HepG2 (cell line): ENCODE results near the gene CCDC192. TPM values are rescaled to one million over a fixed set of nuclear protein-coding genes. Genes with fewer than 3 reads are reported as not detected.

ENCODE experiments used
- ATAC-seq: fragments of 200-7000 bp; cut with Tn5 transposase; 3 replicates; pipeline ENCODE4 v1.9.1; 2020; ENCODE audit warnings: mild to moderate bottlenecking, moderate library complexity
- BruUV-seq: library from RNA; stranded (reverse); fragments of 400-500 nt; replicated peaks from 2 replicates; lab custom pipeline; 2021; lab: Mats Ljungman, UMichigan
- CTCF ChIA-PET: fragments of 300-600 bp; formaldehyde crosslinking; extraction: SDS; loops from one replicate; lab custom pipeline; 2021; ENCODE audit warnings: low total read pairs, inconsistent platforms, low intra/inter-chr PET ratio; lab: Yijun Ruan, JAX
- POLR2A ChIA-PET: fragments of 350-600 bp; sonication (Branson Sonifier 250); formaldehyde crosslinking; loops from one replicate; lab custom pipeline; 2020; ENCODE audit warnings: antibody characterized with exemption, inconsistent platforms; lab: Yijun Ruan, JAX
- DNase-seq: peaks from one replicate; pipeline ENCODE4 v3.0.0-alpha.2; 2015; ENCODE audit warnings: low spot score
- FAIRE-seq: peaks from 3 replicates; lab custom pipeline; 2011; peaks lifted over from hg19 to GRCh38; lab: Jason Lieb, UNC
- H2AFZ ChIP-seq: one replicate; pipeline ENCODE4 v1.6.1; 2011; ENCODE audit warnings: low read length, inconsistent platforms
- H3K27ac ChIP-seq: fragments of 300-600 bp; 3 replicates; pipeline ENCODE4 v1.8.0; 2011; ENCODE audit warnings: mixed run types, mild to moderate bottlenecking, mixed read lengths, low read length, inconsistent platforms; ENCODE audit not compliant: insufficient read depth; ENCODE audit errors: extremely low read length
- H3K27me3 ChIP-seq, 2 experiments: fragments of 200-600 bp in 1 of 2; 2 replicates in 1 of 2; 3 replicates in 1 of 2; pipeline versions ENCODE4 v1.6.0 to v1.8.0; 2011; ENCODE audit warnings: low read length in 2 of 2, mild to moderate bottlenecking in 2 of 2, moderate library complexity in 2 of 2, inconsistent platforms in 1 of 2; ENCODE audit not compliant: insufficient read depth in 2 of 2, control insufficient read depth in 1 of 2
- H3K36me3 ChIP-seq, 2 experiments: fragments of 200-600 bp in 1 of 2; replicated peaks in 1 of 2; 2 replicates in 1 of 2; 3 replicates in 1 of 2; pipeline versions ENCODE4 v1.5.1 to v1.8.0; 2011; ENCODE audit warnings: low read length in 2 of 2, inconsistent platforms in 1 of 2; ENCODE audit not compliant: insufficient read depth in 2 of 2, control insufficient read depth in 1 of 2
- H3K4me1 ChIP-seq: 2 replicates; pipeline ENCODE4 v1.5.1; 2012; ENCODE audit warnings: low read length, inconsistent platforms; ENCODE audit not compliant: insufficient read depth
- H3K4me2 ChIP-seq: 2 replicates; pipeline ENCODE4 v1.6.0; 2011; ENCODE audit warnings: low read depth, low read length, inconsistent platforms
- H3K4me3 ChIP-seq, 3 experiments: fragments of 200-600 bp in 1 of 3; sonication (generic), shearing (Covaris generic) in 1 of 3; replicated peaks in 1 of 3; 2 replicates each; pipeline ENCODE4 v1.5.1; 2011 to 2016; ENCODE audit warnings: low read length in 3 of 3, inconsistent platforms in 2 of 3, low read depth in 2 of 3, mild to moderate bottlenecking in 2 of 3, control low read depth in 1 of 3, mixed read lengths in 1 of 3; ENCODE audit not compliant: insufficient read depth in 1 of 3
- H3K79me2 ChIP-seq: one replicate; pipeline ENCODE4 v1.6.1; 2011; ENCODE audit warnings: low read length, inconsistent platforms; ENCODE audit not compliant: insufficient read depth
- H3K9ac ChIP-seq: 2 replicates; pipeline ENCODE4 v1.6.0; 2011; ENCODE audit warnings: mild to moderate bottlenecking, low read depth, low read length, inconsistent platforms; ENCODE audit not compliant: insufficient read depth
- H3K9me3 ChIP-seq: 2 replicates; pipeline ENCODE4 v1.5.1; 2012; ENCODE audit warnings: mild to moderate bottlenecking, low read length
- H4K20me1 ChIP-seq: 2 replicates; pipeline ENCODE4 v1.6.0; 2011; ENCODE audit warnings: inconsistent platforms, mild to moderate bottlenecking, low read length, moderate library complexity; ENCODE audit not compliant: insufficient read depth
- CSRNP1 ChIP-seq: sonication (generic); formaldehyde crosslinking; IDR thresholded peaks from 2 replicates; pipeline ENCODE4 v1.8.1; 2023; ENCODE audit warnings: mild to moderate bottlenecking, missing genetic modification reagents
- ETV6 ChIP-seq: sonication (generic); formaldehyde crosslinking; conservative IDR thresholded peaks from 2 replicates; pipeline ENCODE4 v1.4.0; 2020; ENCODE audit warnings: missing genetic modification reagents
- GMEB2 ChIP-seq: IDR thresholded peaks from 2 replicates; pipeline ENCODE4 v1.6.1; 2016; ENCODE audit warnings: missing biosample characterization, missing genetic modification reagents, low read depth
- HES4 ChIP-seq: sonication (generic); formaldehyde crosslinking; IDR thresholded peaks from 2 replicates; pipeline ENCODE4 v1.9.0; 2021; ENCODE audit warnings: mild to moderate bottlenecking, missing genetic modification reagents, borderline replicate concordance
- LBX2 ChIP-seq: sonication (generic); formaldehyde crosslinking; IDR thresholded peaks from 2 replicates; pipeline ENCODE4 v1.5.0; 2020; ENCODE audit warnings: missing genetic modification reagents, mild to moderate bottlenecking, borderline replicate concordance
- PHB2 ChIP-seq: fragments of 450-650 bp; IDR thresholded peaks from 2 replicates; pipeline ENCODE4 v1.6.1; 2018; ENCODE audit not compliant: partially characterized antibody
- PREB ChIP-seq: sonication (generic); formaldehyde crosslinking; IDR thresholded peaks from 2 replicates; pipeline ENCODE4 v1.4.0; 2020; ENCODE audit warnings: missing genetic modification reagents
- ZNF17 ChIP-seq: sonication (generic); formaldehyde crosslinking; IDR thresholded peaks from 2 replicates; pipeline ENCODE4 v1.5.0; 2020; ENCODE audit warnings: mild to moderate bottlenecking, missing genetic modification reagents
- ZNF292 ChIP-seq: sonication (generic); formaldehyde crosslinking; IDR thresholded peaks from 2 replicates; pipeline ENCODE4 v1.8.1; 2022; ENCODE audit warnings: mild to moderate bottlenecking, low read depth, missing genetic modification reagents, borderline replicate concordance
- ZNF616 ChIP-seq: sonication (generic); formaldehyde crosslinking; IDR thresholded peaks from 2 replicates; pipeline ENCODE4 v1.5.0; 2020; ENCODE audit warnings: low read depth, mild to moderate bottlenecking, missing genetic modification reagents
- WGBS: methylation state at CpG from one replicate; pipeline ENCODE4 v1.1.6; 2017; ENCODE audit warnings: low lambda C conversion rate; 5-methylcytosine and 5-hydroxymethylcytosine counted together
- in situ Hi-C: cut with HindIII; loops from 2 replicates; pipeline ENCODE4 v1.10.0; 2017; ENCODE audit warnings: low pct_unique_long_range_greater_than_20kb; ENCODE audit not compliant: extremely low pct_ligation_motif_present
- intact Hi-C: fragments of 100-400 bp; cut with micrococcal nuclease; formaldehyde crosslinking; loops from one replicate; pipeline ENCODE4 v1.10.0; 2022; ENCODE audit not compliant: unreplicated experiment
- polyA plus RNA-seq, 8 experiments: library from polyadenylated mRNA; depleted of rRNA in 3 of 8; stranded (reverse) in 7 of 8; unstranded in 1 of 8; fragments of >200 nt; fragmentation: Illumina TruSeq in 4 of 8; extraction: Trizol in 4 of 8; gene quantifications; 2 replicates each; pipeline versions ENCODE4 v1.2.1 to v1.2.3, GENCODE V29; 2011 to 2016; ENCODE audit warnings: low read depth in 4 of 8, missing spikeins in 1 of 8, mixed read lengths in 1 of 8; ENCODE audit not compliant: insufficient read depth in 1 of 8
- total RNA-seq, 5 experiments: library from RNA; depleted of rRNA; stranded (reverse); fragments of >200 nt; fragmentation: Illumina TruSeq; extraction: Trizol; gene quantifications; 2 replicates each; pipeline ENCODE4 v1.2.3, GENCODE V29; 2016; ENCODE audit warnings: low read depth in 1 of 5
- TF ChIP-seq, protein P1 (sequence below): sonication (generic); formaldehyde crosslinking; IDR thresholded peaks from 2 replicates; pipeline ENCODE4 v1.8.0; 2022; ENCODE audit warnings: mild to moderate bottlenecking, missing genetic modification reagents, moderate library complexity

CCDC192 gene
- total and polyA plus RNA-seq, 2 of the 13 experiments (the other 11 are each of a cell fraction or from before 2014, with no cell fraction given), result not detected

DNA sequence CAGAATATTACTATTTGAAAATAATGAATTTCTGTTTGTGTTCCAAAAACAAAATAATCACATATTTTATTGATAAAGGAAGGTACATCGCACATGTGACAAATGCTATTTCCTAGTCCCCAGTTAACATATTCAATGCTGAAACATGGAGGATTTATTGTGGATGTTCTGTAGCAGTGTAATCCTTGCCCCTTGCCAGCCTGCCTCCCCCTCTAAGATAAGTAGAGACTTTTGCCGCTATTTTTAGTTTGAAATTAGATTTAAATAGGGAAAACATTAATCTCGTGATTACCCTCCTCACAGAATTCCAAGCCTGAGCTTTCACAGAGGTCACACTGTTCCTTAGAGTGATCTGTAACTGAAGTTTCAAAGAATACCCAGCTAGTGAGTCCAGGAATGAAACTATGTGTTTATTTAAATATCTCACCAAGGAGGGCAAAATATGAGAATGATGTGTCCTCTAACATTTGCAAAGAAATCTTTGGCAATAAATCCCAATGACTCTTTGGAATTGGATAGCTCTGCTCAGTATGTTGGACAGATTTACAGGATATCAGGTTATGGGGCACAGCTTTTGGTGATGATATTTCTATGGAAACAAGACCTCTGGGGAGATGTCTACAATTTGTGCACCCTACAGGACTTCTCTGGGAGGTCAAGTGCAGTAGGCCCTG is 37.0 kb upstream of the CCDC192 start:
- Histone ChIP-seq H3K4me1 (no peaks in the 10 kb centered on the region), H3K9ac (no peak overlapping the region), H3K27ac (no peak overlapping the region), H3K27me3 (no peaks in the 10 kb centered on the region), H3K4me2 (no peak overlapping the region), H3K9me3 (no peaks in the 10 kb centered on the region), H3K4me3 (no peak overlapping the region), H3K36me3 (no peaks in the 10 kb centered on the region), H3K79me2 (no peaks in the 10 kb centered on the region), H4K20me1 (no peaks in the 10 kb centered on the region), H2AFZ (no peak overlapping the region)
- FAIRE-seq, result no peak
- BruUV-seq, result no TSS peak
- POLR2A ChIA-PET, result no interaction called here
- DNase-seq, result no peak
- no peak for ATAC-seq
- WGBS, result 28% methylated on average over 3 of the region's 3 CpGs
- no peak for TF ChIP-seq ETV6
- no peak for TF ChIP-seq PHB2
- no peak for TF ChIP-seq ZNF616 (CRISPR knock-in tag)
- TF ChIP-seq GMEB2 (CRISPR knock-in tag), result no peak
- TF ChIP-seq, protein P1, sequence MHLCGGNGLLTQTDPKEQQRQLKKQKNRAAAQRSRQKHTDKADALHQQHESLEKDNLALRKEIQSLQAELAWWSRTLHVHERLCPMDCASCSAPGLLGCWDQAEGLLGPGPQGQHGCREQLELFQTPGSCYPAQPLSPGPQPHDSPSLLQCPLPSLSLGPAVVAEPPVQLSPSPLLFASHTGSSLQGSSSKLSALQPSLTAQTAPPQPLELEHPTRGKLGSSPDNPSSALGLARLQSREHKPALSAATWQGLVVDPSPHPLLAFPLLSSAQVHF (CRISPR knock-in tag), result no peak
- in situ Hi-C loops (no loop called here), intact Hi-C loops (no loop called here)
- CTCF ChIA-PET, result no interaction called here

DNA sequence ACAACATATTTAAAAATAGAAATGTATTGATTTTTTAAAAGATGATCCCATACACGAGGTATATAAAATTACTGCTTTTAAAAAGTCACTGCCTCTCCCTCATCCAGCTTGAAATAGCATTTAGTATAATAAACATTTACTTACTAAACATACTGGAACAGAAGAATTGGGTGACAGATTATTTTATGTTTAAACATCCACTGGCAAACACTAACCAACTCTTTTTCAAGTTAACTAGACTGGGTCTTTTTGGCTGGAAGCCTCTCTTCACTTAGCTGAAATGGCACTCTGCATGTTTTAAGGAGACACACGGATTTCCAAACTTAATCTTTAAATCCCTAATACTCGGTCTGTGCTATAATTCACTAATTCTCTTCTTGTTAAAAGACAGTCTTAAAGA is 35.3 kb upstream of the CCDC192 start:
- intact Hi-C loops, result no loop called here
- Histone ChIP-seq H3K9me3 (no peaks in the 10 kb centered on the region), H3K4me3 (no peak overlapping the region), H4K20me1 (no peaks in the 10 kb centered on the region), H2AFZ (no peak overlapping the region), H3K9ac (no peak overlapping the region), H3K27ac (no peak overlapping the region), H3K4me1 (no peaks in the 10 kb centered on the region), H3K36me3 (no peaks in the 10 kb centered on the region), H3K4me2 (no peak overlapping the region), H3K79me2 (no peaks in the 10 kb centered on the region), H3K27me3 (no peaks in the 10 kb centered on the region)
- DNase-seq (no peak), ATAC-seq (no peak), FAIRE-seq (no peak)
- BruUV-seq, result no TSS peak
- POLR2A ChIA-PET, result no interaction called here
- in situ Hi-C loops, result no loop called here
- CTCF ChIA-PET, result no interaction called here
- WGBS, result 3% methylated on average over 3 of the region's 3 CpGs
- TF ChIP-seq ZNF17 (CRISPR knock-in tag), result no peak
- TF ChIP-seq PREB (CRISPR knock-in tag), result no peak
- no peak for TF ChIP-seq ZNF292 (CRISPR knock-in tag)
- no peak for TF ChIP-seq HES4 (CRISPR knock-in tag)
- no peak for TF ChIP-seq LBX2 (CRISPR knock-in tag)
- no peak for TF ChIP-seq CSRNP1 (CRISPR knock-in tag)
